GM12872 (cell line): ENCODE results near the gene TMEM135.

Source experiments
- CTCF ChIP-seq: IDR thresholded peaks from 3 replicates; pipeline ENCODE4 v1.5.1; 2011; ENCODE audit warnings: low read depth, mild to moderate bottlenecking, low read length, moderate library complexity; ENCODE audit not compliant: insufficient read depth

TMEM135 gene

GRCh38 chr11:87236368-87236767 lies 198.6 kb downstream of the TMEM135 start:
- no peak for TF ChIP-seq CTCF

- no peak for TF ChIP-seq CTCF
Measured at GRCh38 chr11:87239001-87239400, 201.3 kb downstream of the TMEM135 start.

GRCh38 chr11:87239531-87239930 lies 201.8 kb downstream of the TMEM135 start:
- TF ChIP-seq CTCF: no peak

GRCh38 chr11:87251560-87251959 lies 213.8 kb downstream of the TMEM135 start:
- no peak for TF ChIP-seq CTCF

GRCh38 chr11:87252869-87253268 lies 215.1 kb downstream of the TMEM135 start:
- no peak for TF ChIP-seq CTCF

GRCh38 chr11:87254562-87254961 lies 216.8 kb downstream of the TMEM135 start:
- no peak for TF ChIP-seq CTCF

GRCh38 chr11:87255589-87255988 lies 217.9 kb downstream of the TMEM135 start:
- TF ChIP-seq CTCF: no peak

GRCh38 chr11:87256694-87257340 lies 219.1 kb downstream of the TMEM135 start:
- no peak for TF ChIP-seq CTCF
